GDM1 (cell line): ENCODE measurements around the gene TNNI3K.

ENCODE experiments used
- DNase-seq: peaks from one replicate; lab custom pipeline; 2025; lab: John Stamatoyannopoulos, UW

TNNI3K gene

DNA sequence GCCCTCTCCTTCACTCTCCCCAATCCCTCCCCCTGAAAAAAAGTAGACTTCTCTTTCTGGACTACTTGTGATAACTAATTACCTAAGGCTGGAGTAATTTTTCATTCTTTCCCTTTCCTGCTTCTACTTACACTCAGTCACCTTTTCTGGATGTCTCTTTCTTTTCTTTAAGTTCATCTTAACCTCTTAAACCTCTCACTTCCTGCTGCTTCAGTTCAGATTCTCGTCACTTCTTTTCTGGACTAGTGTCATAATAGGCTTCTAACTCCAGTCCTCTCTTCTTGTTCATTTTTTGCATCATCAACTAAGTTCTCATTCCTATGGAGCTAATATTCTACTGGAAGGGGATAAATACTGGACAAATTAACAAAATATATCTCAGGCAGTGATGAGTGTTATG is 201.8 kb downstream of the TNNI3K start:
- DNase-seq = no peak

GRCh38 chr1:74452035-74452434 is 216.8 kb downstream of the TNNI3K start:
- DNase-seq = no peak

- DNase-seq = no peak
These were observed 218.1 kb downstream of the TNNI3K start for GRCh38 chr1:74453277-74453676.

GRCh38 chr1:74455390-74455789 is 220.2 kb downstream of the TNNI3K start:
- no peak for DNase-seq

DNA sequence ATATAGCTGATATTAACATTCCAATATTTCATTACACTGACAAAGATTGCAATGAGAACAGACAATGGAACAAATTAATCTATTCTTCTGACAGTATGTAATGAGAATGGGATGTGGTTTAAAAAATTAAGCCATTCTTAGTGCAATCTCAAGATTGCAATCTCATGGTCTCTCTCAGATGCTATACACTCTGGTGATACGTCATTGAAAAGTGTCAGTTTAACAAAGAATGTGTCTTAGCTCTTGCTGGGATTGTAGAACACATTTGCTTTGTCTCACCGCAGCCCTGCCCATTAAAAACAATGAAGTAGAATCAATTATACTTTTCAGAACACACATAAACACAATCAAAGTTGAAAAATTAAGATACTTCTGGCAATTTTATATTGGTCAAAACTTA is 222.1 kb downstream of the TNNI3K start:
- DNase-seq = no peak

DNA sequence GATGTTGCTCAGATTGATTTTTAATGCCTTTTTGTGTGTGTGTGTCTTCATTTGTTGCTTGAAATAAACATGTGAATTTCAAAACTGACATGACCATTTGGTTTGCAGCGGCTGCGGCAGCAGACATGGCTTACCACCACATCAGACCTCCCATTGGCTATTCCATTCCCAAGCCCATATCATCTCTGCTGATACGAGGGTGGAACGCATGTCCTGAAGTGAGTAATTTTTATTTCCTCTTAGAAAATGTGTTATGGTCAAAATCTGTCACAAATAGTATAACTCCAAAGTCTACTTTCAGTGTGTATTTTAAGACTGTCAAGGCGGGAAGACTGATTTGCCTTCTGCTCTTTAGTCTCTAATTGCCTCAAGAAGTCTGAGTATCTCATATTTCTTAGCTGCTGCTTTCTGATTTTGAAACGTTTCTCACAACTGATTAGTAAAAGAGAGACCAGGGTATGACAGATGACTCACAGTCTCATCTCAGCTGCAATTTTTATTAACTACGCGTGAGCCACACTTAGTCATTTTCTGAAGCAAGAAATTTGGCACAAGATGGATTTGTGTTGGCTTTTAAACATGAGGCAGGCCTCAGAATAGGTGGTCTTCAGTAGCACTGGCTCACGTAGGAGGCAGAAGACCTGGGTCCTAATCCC is 228.3 kb downstream of the TNNI3K start:
- no peak for DNase-seq

DNA sequence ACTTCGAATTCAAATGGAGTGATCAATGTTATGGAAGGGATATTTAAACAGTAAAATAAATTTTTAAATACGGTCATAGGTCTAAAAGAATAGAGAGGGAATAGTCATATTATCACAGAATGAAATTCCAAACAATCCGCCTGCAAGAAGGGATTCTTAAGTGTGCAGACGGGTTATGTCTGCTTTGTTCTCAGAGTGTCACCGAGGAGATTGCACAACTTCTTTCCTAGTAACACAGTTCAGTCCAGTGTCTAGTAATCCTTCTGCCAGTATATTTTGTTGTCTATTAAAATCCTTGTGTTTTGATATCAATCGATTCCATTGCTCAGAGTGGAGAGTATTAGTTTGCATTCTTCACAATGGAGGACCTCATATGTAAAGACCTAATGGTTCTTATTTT is 228.8 kb downstream of the TNNI3K start:
- no peak for DNase-seq

GRCh38 chr1:74465193-74465681 is 230.1 kb downstream of the TNNI3K start:
- DNase-seq = no peak

DNA sequence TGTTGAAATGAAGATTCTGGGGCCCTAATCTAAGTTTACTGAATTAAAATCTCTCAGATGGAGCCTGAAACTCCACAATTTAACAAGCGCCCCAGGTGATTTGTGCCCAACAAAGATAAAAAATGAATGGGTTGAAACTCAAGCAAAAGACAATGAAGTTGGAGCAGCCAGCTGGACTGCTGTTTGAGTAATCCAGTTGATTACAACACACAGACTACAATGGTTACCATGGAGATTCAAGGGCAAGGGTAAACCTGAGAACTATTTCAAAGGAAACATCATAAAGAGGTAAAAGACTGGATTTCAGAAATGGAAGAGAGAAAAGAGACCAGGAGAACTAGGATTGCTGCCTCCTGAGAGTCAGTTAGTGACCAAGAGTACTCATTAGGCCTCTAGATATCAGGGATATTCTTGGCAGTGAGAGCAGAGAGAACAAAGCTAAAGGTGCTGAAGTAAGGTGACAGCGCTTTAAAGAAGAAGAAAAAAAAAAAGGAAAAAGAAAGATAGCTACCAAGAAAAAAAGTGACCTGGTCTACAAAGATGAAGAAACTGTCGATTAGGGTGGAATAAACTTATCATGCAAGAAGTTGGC is 232.7 kb downstream of the TNNI3K start:
- no peak for DNase-seq

DNA sequence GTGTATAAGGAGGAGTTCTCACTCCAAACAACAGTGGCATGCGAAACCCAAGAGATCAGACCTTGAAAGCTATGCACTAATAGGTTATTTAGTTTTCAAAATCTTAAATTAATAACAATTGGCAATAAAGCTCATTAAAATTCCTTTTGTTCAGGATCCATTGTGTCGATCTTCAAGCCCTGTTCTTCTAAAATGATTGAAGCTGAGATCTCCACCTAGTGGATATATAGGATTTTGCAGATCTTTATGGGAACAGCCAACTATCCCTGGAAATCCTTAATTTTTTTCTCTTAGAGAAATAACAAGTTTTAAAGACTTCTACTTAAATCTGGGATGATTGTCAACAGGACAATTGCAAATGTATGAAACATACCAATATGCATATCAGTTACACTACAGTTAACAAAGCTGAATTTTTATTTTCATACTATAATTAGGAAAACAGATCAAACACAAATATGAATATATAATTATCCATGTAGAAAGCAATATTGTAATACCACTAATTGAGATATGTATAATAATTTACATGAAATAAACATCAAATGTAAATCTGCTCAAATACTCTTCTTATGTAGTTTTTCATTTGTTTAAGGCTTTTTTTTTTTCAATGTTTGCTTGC is 233.9 kb downstream of the TNNI3K start:
- no peak for DNase-seq

DNA sequence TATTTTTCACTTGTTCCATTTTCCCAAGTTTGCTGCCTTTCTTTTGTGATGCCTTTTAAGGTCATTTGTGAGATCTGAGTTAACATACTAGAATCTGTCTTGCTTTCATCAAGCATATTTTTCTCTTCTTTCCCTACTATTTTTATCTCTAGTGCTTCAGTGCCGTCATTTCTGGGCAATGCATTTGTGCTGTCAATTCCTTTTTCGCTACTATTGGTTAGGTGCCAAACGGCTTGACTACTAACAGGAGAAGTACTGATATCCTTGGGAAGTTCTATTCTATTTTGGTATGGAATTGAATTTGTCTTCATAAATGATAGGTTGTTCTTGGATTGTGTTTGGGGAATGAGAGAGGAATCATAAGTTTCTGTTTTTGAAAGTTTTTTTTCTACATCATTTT is 235.1 kb downstream of the TNNI3K start:
- no peak for DNase-seq

DNA sequence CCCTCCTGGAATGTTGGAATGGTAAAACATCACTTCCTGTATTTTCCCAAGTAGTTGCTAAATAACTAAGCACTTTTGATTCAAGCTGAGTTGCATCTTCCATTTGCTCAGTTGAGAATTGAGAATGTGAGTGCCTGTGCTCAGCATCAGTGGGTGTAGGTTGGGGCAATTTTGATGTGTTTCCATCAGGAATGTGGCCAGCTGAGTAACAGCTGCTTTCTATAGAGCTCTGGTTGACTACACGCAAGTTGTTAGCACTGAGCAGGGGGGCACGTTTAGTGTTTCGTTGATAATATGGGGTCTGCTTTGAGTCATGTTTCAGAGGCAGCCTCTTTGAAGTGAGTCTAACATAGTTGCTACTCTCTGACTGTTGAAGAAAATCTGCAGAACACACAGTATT is 235.7 kb downstream of the TNNI3K start:
- DNase-seq = no peak

GRCh38 chr1:74471470-74471869 is 236.3 kb downstream of the TNNI3K start:
- no peak for DNase-seq

GRCh38 chr1:74474585-74474984 is 239.4 kb downstream of the TNNI3K start:
- no peak for DNase-seq

DNA sequence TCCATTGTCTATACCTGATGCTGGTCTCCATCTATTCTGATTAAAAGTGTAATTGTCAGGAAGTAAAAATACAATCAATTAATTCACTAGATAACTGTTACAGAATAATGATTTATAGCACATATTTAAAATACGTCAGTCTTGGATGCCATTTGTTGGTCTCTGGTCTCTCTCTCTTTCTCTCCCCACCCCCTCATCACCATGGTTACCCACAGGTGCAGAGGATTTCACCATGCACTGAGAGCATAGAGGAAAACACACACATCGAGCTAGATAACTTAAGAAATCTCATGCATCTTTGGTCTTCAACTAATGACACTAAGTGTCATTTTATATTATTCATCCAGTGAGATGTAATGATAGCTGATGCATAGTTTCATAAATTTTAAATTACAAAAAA is 243.8 kb downstream of the TNNI3K start:
- DNase-seq = no peak

DNA sequence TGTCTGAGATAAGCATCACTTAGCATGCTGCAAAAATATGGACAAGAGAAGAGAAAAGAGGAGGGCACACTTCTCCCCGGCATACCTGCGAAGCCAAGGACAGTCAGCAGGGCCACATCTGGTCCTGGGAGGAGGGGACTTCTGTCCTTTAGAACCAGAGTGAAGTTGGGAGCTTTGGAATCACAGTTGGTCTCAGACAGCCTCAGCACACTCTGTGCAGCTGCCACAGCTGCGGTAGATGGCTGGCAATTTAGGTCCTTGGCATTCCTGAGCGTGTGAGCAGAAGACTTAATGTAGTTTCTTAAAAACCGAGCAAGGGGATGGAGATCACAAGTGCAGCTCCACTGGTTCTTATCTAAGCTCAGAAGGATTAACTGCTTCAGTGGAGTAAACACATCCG is 244.9 kb downstream of the TNNI3K start:
- DNase-seq = no peak

GRCh38 chr1:74481607-74482006 is 246.4 kb downstream of the TNNI3K start:
- no peak for DNase-seq

GRCh38 chr1:74485622-74486021 is 250.4 kb downstream of the TNNI3K start:
- no peak for DNase-seq

DNA sequence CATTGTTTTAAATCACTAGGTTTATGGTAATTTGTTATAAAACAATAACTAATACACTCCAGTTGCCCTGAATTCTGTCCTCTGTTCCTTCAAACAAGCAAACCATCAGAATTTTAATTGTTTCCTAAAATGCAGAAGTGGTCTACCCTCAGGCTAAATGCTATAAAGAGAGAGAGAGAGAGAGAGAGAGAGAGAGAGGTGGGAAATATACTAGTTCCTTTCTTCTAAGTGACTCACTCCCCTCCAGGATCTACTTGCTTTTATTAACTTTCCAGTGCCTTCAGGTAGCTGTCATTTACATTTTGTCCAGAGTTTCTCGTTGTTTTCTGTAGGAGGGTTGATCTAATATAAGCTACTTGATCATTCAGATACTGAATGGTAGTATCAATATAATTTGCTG is 250.8 kb downstream of the TNNI3K start:
- DNase-seq = no peak

GRCh38 chr1:74496669-74497068 is 261.5 kb downstream of the TNNI3K start:
- no peak for DNase-seq

- DNase-seq = no peak
These were observed 263.7 kb downstream of the TNNI3K start for GRCh38 chr1:74498901-74499300.

DNA sequence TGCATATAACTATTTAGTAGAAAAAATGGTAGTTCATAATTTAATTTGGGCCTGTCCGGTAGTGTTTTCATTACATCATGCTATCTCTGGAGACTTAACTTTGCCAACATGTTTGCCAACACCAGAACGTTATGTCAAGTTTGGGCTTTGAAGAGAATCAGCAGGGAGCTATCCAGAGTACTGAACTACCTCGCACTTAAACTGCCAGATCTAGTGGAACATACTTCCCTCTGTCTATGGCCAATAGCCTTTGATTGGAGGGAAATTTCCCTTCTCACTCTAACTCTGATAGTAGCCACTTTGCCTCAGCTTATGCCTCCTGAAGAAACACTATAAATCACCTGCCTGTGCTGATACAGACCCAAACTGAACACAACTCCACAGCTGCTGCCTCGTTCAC is 267.2 kb downstream of the TNNI3K start:
- DNase-seq = no peak

GRCh38 chr1:74502858-74503257 is 267.7 kb downstream of the TNNI3K start:
- no peak for DNase-seq
